RPMI7951 (cell line): Measurements from ENCODE around the gene UFSP1. TPM values are rescaled to one million over a fixed set of nuclear protein-coding genes. Genes with fewer than 3 reads are reported as not detected.
A peak's percentile ranks its signal among the peaks of the same experiment; 100 is the strongest.

Experiments
- DNase-seq: peaks from one replicate; pipeline ENCODE4 v3.0.0-alpha.2; 2012; ENCODE audit warnings: low read depth
- total RNA-seq: library from RNA; depleted of rRNA; stranded (reverse); fragments of >200 nt; shearing (Covaris generic); gene quantifications from 2 replicates; pipeline ENCODE4 v1.2.3, GENCODE V29; 2014

Gene UFSP1
- total RNA-seq, 1 experiment from 2014 or later: 2.9 TPM

DNA sequence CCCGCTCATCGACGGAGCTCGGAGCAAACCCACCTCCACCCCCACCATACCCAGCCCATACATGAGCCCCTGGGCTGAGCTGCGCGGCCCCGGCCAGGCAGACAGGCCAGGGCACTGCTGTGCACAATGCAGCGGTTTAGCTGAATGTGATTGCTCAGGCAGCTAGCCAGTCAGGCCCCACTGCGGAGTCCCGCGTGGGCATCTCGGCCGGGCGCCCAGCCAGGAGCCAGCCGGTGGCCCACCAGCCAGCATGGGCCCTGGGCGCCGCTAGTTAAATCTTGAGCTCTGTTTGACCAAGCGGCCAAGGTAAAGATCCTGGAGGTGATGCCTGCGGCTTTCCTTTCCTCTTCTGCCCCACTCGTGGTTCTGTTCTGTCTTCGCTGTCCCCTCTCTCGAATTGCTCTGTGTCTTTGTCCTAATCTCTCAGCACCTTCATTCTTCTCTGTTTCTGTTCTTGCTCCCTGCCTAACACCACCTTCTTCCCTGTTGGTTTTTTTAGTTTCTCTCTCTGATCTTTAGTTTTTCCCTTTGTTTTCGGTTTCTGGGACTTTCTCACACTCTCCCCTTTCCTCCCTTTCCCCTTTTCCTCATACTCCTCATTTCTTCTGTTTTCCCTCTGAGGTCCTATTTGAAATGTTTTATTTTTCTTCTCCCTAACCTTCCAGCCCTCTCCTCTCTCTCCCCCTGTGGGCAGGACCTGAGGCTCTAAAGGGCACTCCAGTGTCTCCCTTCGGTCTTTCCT is 6.6 kb downstream of the UFSP1 start:
- DNase-seq: no peak

DNA sequence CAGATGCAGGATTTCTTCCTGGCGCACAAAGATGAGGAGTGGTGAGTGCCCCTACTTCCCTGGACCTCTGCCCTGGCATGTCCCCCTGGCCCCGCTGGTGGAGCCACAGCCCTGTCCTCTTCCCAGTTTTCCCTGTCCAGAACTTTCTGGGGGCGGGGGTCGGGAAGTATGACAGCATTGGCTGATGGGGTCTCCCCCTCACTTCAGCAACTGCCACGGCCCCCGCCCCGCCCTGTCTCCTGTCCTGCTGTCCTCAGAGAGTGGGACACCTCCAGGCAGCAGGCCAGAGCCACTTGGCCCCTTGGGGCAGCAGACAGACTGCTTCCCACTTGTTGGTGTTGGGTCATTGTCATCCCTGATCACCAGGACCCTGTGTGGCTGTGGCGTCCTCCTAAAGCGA is 7.3 kb downstream of the UFSP1 start:
- DNase-seq: no peak

DNA sequence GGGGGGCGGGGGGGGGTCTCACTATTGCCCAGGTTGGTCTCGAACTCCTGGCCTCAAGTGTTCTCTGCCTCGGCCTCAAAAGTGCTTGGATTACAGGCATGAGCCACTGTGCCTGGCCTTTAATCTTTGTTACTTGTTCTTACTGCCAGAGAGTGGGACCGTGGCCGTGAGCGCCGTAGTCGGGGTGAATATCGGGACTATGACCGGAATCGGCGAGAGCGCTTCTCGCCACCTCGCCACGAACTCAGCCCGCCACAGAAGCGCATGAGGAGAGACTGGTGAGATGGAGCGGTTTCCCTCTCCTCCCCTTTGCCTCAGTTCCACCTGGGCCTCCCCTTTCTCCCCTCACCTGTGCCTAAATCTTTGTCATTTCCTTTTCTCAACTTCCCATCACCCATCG is 8.4 kb downstream of the UFSP1 start:
- no peak for DNase-seq

DNA sequence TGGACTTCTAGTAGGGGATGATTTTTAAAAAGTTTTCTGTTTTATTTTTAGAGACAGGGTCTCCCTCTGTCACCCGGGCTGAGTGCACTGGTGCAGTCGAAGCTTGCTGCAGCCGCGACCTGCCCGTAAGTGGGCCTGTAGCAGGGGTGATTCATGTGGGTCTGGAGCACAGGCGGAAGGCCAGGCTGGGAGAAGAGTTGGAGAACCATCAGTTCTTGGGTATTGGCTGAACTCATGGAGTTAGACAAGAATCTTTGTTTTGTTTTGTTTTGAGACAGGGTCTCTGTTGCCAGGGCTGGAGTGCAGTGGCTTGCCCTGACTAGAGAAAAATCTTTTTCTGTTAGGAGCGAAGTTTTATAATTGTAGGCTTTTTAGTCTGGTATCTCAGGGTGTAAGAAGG is 8.9 kb downstream of the UFSP1 start:
- DNase-seq: no peak

DNA sequence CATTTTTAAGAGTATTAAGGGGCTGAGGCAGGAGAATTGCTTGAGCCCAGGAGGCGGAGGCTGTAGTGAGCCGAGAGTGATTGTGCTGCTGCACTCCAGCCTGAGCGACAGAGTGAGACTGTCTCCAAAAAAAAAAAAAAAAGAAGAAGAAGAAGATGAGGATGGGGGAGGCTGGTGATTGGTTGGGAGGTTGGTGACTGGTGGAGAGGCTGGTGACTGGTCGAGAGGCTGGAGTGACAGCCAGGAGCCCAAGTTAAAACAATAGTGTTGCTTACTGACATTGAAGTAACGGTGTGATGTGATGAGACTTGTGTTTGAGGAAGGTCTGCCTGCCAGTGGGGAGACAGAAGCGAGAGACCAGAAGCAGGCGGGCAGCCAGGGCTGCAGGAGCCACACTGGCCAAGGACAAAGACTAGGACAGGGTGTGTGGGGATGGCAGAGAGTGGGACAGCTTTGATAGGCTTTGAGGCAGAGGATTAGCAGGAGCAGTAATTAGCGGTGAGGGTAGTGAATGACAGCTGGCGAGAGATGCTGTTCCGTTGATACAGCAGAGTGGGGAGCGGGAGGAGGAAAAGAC is 9.7 kb downstream of the UFSP1 start:
- no peak for DNase-seq

DNA sequence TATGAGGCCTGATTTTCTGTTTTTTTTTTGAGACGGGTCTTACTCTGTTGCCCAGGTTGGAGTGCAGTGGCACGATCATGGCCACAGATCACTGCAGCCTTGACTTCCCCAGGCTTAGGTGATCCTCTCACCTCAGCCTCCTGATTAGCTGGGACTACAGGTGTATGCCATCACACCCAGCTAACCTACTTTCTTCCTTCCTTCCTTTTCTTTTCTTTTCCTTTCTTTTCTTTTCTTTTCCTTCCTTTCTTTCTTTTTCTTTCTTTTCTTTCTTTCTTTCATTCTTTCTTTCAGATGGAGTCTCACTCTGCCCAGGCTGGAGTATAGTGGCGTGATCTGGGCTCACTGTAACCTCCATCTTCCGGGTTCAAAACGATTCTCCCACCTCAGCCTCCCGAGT is 10.8 kb downstream of the UFSP1 start:
- no peak for DNase-seq

DNA sequence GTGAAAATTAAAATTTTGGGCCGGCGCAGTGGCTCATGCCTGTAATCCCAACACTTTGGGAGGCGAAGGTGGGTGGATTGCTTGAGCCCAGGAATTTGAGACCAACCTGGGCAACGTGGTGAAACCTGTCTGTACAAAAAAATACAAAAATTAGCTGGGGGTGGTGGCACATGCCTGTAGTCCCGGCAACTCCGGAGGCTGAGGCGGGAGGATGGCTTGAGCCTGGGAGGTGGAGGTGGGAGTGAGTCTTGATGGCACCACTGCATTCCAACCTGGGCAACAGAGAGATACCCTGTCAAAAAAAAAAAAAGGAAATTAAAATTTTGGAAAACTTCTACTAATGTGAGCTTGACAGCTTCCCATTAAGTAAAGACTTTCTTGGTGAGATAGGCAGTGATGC is 11.5 kb downstream of the UFSP1 start:
- no peak for DNase-seq

DNA sequence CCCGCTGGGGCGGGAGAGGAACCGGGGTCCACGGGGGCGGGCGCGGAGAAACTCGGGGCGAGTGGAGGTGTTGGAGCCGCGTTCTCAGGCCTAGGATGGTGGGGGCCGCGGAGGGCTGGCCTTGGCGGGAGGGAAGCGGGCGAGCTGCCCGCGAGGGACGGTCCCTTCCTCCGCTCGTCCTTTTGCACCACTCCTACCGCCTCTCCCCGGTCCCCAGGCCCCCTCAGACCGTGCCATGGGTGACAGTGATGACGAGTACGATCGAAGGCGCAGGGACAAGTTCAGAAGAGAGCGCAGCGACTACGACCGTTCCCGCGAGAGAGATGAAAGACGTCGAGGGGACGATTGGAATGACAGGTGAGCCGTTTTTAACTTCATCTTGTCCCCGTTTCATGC is 14.2 kb downstream of the UFSP1 start:
- peak; percentile 32 for DNase-seq

DNA sequence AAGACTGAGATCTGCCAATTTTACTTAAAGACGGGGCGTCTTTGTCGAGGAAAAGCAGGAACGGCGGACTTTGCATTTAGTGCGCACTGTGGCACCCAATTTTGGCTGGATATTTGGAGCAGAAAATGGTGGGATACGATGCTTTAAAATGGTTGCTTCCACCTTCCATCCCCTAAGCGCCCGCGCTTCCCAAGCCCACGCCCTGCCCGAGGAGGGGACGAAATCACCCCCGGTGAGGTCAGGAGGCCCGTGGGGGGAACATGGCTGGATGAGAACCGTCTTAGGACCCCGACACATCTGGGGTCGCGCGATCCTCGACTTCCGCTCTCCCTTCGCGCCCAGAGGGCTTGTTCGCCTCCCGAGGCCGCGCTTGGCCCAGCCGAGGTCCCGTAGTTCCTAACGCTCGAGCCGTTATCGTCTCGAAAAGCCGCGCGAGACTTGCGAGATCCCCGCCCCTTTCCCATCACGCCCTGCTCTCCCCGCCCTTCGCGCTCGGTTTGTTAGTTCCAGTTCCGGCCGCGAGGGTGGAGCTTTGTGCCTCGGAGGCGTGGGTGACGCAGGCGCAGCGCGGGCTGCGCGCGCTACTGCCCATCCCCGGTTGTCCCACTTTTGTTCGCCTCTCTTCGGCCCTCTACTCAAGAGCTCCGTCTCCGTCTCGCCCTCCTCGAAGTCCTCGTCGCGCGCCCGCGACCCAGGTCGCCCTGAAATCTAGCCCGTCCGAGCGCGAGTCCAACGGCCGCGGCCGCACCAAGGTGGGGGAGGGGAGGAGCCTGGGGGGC is 14.7 kb downstream of the UFSP1 start, which contains the start of gene SRRT:
Gene SRRT (plus strand): TSS at position 527 of the 779 bp plus-strand sequence. CDS start 488 bp downstream, outside the sequence.
- DNase-seq: peak; percentile 97

DNA sequence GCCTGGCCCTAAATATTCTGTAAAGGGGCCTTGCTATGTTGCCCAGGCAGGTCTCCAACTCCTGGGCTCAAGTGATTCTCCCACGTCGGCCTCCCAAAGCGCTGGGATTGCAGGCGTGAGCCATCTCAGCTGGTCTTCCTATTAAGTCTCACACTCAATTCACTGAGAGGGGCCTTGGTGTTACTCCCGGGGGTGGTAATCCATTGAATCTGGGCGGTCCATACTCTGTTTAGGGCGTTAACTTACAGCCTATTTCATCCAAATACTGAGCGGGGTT is 15.3 kb downstream of the UFSP1 start:
- DNase-seq: no peak

DNA sequence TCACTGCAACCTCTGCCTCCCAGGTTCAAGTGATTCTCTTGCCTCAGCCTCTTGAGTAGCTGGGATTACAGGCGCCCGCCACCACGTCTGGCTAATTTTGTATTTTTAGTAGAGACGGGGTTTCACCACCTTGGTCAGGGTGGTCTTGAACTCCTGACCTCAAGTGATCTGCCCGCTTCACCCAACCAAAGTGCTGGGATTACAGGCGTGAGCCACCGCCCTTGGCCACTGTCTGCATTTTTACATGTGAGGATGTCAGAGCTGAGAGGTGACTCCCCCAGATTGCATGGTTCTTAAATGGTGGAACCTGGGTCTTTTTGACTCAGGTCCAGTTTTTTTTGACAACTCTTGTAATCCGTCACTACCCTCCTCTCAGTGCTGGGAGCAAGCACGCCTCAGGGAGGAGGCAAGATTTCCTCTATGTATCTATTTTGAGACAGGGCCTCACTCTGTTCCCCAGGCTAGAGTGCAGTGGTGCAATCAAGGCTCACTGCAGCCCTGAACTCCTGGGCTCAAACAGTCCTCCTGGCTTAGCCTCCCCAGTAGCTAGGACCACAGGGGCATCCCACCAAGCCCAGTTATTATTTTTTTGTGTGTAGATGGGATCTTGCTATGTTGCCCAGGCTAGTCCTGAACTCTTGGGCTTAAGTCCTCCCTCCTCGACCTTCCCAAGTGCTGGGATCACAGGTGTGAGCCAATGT is 15.8 kb downstream of the UFSP1 start:
- no peak for DNase-seq

DNA sequence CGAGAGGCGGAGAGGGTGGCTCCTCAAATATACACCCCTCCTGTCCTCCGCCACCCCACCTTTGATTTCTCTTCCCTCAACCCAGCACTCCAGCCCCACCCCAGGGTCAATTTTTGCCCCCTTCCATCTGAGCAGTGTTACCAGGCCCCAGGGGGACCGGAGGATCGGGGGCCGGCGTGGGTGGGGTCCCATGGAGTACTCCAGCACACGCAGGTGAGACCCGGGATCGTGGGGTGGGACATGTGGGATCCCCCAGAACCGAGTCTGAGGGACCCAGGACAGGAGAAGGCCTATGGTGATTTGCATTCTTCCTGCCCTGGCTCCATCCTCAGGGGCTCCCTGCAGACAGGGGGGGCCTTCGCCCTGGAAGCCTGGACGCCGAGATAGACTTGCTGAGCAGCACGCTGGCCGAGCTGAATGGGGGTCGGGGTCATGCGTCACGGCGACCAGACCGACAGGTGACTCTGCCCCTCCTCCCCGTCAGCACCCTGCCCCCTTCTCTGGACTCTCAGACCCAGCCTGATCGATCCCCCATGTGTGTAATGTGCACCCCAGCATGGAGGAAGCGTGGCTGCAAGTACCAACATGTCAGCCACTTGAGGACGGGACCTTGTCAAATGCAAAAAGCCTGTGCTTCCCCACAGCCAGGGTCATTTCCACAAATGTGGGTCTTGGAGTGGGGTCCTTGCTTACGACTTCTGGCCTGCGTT is 21.6 kb downstream of the UFSP1 start:
- DNase-seq: no peak

DNA sequence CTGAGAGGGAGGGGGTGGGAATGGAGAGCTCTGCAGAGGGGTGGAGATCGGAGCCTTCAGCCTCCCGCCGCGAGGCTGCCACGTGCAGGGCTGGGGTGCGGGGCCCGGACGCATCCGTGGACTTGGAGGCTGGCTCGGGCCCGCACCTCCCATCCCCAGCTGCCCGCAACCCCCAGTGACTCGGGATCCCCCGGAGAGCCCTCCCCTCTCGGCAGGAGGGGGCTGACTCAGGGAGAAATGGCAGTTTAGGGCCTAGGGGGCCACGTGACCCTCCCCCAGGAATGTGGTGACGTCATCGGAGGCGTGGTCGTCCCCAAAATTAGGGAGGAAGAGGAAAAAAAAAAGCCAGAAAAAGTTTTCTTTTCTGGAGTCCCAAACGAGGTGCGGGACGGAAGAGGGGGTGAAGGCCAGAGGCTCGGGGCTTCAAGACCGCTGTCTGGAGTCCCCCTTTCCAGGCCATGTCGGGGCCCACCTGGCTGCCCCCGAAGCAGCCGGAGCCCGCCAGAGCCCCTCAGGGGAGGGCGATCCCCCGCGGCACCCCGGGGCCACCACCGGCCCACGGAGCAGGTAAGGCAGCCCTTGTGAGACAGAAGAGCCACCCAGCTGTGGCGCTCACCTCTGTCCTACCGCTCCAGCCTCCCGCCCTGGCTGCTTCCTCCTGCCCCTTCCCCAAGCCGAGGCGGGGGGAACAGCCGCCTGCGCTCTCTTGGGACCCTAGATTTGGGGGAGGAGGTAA is 22.3 kb downstream of the UFSP1 start, which contains the start of gene TRIP6:
Gene TRIP6 (plus strand): TSS at position 348 of the 736 bp plus-strand sequence. CDS start 111 bp downstream, at position 459.
- DNase-seq: peak; percentile 92

DNA sequence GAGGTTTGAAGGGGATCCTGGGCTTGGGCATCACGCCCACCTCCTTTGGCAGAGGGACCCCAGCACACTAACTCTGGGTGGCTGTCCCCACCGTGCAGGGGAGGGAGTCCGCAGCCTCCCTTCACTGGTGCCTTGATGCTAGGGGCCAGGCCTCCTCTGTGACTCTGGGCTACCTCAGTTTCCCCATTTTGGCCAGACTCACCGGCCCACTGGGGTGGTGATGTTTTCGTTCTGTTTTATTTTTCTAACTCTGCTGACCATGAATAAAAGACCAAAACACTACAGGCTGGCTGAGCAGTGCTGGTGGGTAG is 22.8 kb downstream of the UFSP1 start:
- no peak for DNase-seq

DNA sequence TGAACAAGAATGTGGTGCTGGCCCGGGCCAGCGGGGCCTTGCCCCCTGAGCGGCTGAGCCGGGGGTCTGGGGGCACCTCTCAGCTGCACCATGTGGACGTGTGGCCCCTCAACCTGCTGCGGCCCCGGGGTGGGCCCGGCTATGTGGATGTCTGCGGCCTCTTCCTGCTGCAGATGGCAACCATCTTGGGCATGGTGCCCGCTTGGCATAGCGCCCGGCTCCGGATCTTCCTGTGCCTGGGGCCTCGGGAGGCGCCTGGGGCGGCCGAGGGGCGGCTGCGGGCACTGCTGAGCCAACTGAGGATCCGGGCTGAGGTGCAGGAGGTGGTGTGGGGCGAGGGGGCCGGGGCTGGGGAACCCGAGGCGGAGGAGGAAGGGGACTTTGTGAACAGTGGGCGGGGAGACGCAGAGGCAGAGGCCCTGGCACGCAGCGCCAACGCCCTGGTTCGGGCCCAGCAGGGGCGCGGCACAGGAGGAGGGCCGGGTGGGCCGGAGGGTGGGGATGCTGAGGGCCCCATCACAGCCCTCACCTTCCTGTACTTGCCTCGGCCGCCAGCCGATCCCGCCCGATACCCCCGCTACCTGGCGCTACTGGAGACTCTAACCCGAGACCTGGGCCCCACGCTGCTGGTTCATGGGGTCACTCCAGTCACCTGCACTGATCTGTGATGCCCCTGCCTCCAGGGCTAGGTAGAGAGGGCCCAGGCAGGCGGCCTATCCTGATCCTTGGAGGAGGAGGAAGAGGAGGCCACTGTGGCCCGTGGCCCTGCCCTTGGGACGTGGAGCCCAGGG is 23.4 kb downstream of the UFSP1 start:
- DNase-seq: no peak

DNA sequence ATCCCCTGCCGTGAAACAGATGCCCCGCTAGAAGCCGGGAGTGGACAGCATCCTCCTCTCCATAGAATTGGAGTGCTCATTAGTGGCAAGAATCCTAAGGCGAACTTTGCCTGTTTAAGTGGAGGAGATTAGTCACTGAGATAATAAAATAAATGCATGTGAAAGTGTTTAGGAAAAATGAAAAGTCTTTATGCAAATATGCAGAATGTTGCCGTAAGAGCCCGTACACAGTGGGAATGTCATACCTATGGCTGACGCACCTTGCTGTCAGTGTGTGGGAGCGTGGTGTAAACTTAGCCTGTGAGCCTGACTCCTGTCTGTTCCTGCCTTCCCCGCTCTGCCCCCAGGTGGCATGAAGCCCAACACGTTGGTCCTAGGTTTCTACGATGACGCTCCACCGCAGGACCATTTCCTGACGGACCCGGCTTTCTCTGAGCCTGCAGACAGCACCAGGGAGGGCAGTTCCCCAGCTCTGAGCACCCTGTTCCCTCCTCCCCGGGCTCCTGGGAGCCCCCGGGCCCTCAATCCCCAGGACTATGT is 24.1 kb downstream of the UFSP1 start:
- no peak for DNase-seq

DNA sequence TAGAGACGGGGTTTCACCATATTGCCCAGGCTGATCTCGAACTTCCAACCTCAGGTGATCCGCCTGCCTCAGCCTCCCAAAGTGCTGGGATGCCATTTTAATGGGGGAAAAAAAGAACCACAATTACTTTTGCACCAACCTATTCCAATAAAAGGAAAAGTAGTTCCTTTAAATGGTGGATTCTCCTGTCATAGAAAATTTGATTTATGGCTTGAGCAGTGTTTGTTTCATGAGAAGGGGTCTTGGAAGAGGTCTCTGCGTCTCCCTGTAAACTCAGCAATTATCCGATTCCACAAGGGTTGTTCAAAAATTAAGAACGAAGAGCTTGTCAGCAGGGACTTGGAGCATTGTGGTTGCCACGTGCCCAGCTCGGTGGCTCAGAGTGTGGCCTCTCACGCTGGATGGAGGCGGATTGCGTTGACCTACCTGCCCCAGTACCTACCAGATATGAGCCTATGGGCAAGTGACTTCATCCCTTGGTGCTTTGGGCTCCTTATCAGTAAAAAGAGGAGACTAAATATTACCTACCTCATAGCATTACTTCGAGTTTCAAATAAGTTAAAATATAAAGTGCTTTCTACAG is 25.2 kb downstream of the UFSP1 start:
- no peak for DNase-seq

DNA sequence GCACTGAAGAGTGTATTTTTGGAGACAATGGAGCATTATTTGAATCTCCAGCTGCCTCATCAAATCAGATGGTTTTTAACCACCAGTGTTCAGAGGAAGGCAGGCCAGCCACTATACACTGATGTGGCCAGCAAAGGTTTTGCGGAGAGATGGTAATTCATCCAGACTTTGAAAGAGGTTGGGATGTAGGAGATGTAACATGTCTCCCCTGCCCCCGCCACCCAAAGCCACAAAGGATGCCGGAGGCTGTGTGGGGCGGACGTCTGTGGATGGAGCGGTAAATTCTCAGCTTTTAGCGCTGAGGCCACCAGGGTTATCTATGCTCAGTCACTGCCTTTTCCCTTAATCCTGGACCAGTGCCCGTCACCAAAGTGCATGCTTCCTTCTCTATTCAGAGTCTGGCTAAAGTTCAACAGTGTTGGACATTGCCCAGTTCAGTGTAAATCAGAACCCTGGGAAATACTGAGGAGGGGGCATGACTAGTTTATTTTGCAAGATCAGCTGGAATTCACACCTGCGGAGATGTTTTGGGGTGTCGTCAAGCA is 26.0 kb downstream of the UFSP1 start:
- DNase-seq: peak; percentile 99

DNA sequence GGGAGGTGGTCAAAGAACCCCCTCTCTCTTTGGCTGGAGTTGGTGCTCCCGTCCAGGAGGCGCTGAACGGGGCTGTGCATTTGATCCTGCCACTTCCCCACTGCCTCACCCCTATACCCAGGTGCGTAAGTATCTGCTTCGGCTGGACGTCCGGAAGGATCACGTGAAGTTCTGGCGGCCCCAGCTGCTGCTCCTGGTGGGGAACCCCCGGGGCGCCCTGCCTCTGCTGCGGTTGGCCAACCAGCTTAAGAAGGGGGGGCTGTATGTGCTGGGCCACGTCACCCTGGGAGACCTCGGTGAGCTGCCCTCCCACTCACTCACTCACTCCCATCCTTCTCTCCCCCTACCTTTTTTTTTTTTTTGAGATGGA is 27.9 kb downstream of the UFSP1 start:
- DNase-seq: no peak
